Measurements from ENCODE around the gene PDE1A.

Gene PDE1A

GRCh38 chr2:182359990-182360662, 66.7 kb downstream of the PDE1A start:
- TF ChIP-seq FOXP2 (optimal IDR thresholded peaks at IDR 0.05; ENCODE audit: borderline replicate concordance, extremely low read depth, extremely low read length, insufficient read depth) (no peak), POLR2AphosphoS5 (IDR thresholded peaks at IDR 0.05; ENCODE audit: low read depth, low read length) (no peak), SIN3A (IDR thresholded peaks at IDR 0.05; ENCODE audit: borderline replicate concordance, insufficient read depth, low read length) (no peak)

GRCh38 chr2:182359027-182359989, 67.5 kb downstream of the PDE1A start:
- TF ChIP-seq FOXP2 (optimal IDR thresholded peaks at IDR 0.05; ENCODE audit: borderline replicate concordance, extremely low read depth, extremely low read length, insufficient read depth) (no peak), REST (IDR thresholded peaks at IDR 0.05; ENCODE audit: insufficient read depth in 1 of 2, low read depth in 2 of 2, low read length in 2 of 2) (no peak), POLR2AphosphoS5 (IDR thresholded peaks at IDR 0.05; ENCODE audit: low read depth, low read length) (no peak), TAF1 (IDR thresholded peaks at IDR 0.05; ENCODE audit: borderline replicate concordance, insufficient read depth, low read length) (no peak), SIN3A (IDR thresholded peaks at IDR 0.05; ENCODE audit: borderline replicate concordance, insufficient read depth, low read length) (no peak)

DNA sequence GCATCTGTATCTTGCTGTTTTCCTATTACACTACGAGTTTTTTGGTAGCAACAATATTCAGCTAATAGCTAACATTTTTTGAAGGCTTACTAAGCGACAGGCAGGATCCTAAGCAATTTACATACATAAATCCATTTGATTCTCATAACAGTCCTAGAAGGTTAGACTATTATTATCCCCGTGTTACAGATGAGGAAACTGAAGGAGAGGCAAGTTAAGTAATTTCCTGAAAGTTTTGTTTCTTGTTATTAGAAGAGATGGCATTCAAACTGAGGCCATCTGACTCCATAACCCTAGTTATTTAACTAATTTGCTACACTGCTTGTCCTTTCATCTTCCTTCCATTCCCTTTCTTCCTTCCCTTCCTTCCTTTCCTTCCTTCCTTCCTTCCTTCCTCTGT, 68.2 kb downstream of the PDE1A start:
- TF ChIP-seq TAF1 (IDR thresholded peaks at IDR 0.05; ENCODE audit: borderline replicate concordance, insufficient read depth, low read length) (no peak), SIN3A (IDR thresholded peaks at IDR 0.05; ENCODE audit: borderline replicate concordance, insufficient read depth, low read length) (no peak), REST (IDR thresholded peaks at IDR 0.05; ENCODE audit: insufficient read depth in 1 of 2, low read depth in 2 of 2, low read length in 2 of 2) (no peak), FOXP2 (optimal IDR thresholded peaks at IDR 0.05; ENCODE audit: borderline replicate concordance, extremely low read depth, extremely low read length, insufficient read depth) (no peak), POLR2AphosphoS5 (IDR thresholded peaks at IDR 0.05; ENCODE audit: low read depth, low read length) (no peak)

- no peak for TF ChIP-seq FOXP2 (optimal IDR thresholded peaks at IDR 0.05; ENCODE audit: borderline replicate concordance, extremely low read depth, extremely low read length, insufficient read depth)
- no peak for TF ChIP-seq SIN3A (IDR thresholded peaks at IDR 0.05; ENCODE audit: borderline replicate concordance, insufficient read depth, low read length)
- TF ChIP-seq POLR2AphosphoS5 (IDR thresholded peaks at IDR 0.05; ENCODE audit: low read depth, low read length): no peak
- TF ChIP-seq TAF1 (IDR thresholded peaks at IDR 0.05; ENCODE audit: borderline replicate concordance, insufficient read depth, low read length): no peak
- TF ChIP-seq REST (IDR thresholded peaks at IDR 0.05; ENCODE audit: insufficient read depth in 1 of 2, low read depth in 2 of 2, low read length in 2 of 2): no peak
These were observed 71.0 kb downstream of the PDE1A start for GRCh38 chr2:182355815-182356214.

DNA sequence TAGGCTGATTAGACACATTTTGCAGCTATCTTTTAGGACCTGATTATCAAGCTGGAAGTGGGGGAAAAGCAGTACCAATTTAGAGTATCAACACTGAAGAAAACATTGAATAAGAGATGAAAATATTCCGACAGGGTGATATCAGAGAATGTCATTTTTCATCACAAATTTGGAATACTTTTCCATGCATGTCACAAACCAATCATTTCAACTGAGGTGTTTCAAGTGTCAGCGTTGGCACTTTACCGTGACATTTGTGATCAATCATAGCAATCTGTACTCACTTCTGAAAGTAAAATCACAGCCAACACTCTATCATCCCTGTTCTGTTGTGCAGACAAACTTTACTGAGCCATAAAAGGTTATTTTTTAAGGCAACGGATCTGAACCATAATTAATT, 75.4 kb downstream of the PDE1A start:
- TF ChIP-seq SIN3A (IDR thresholded peaks at IDR 0.05; ENCODE audit: borderline replicate concordance, insufficient read depth, low read length): no peak
- no peak for TF ChIP-seq POLR2AphosphoS5 (IDR thresholded peaks at IDR 0.05; ENCODE audit: low read depth, low read length)
- no peak for TF ChIP-seq FOXP2 (optimal IDR thresholded peaks at IDR 0.05; ENCODE audit: borderline replicate concordance, extremely low read depth, extremely low read length, insufficient read depth)
- no peak for TF ChIP-seq TAF1 (IDR thresholded peaks at IDR 0.05; ENCODE audit: borderline replicate concordance, insufficient read depth, low read length)
- TF ChIP-seq REST (IDR thresholded peaks at IDR 0.05; ENCODE audit: insufficient read depth in 1 of 2, low read depth in 2 of 2, low read length in 2 of 2): no peak
